Panc1 (cell line): ENCODE results near the gene LPIN3. TPM values are rescaled to one million over a fixed set of nuclear protein-coding genes. Genes with fewer than 3 reads are reported as not detected.

Experiments
- ATAC-seq: fragments of 200-7000 bp; cut with Tn5 transposase; 2 replicates; pipeline ENCODE4 v1.9.1; 2020; ENCODE audit warnings: mild to moderate bottlenecking, moderate library complexity
- BruUV-seq: library from RNA; stranded (reverse); fragments of 400-500 nt; replicated peaks from 2 replicates; lab custom pipeline; 2021; lab: Mats Ljungman, UMichigan
- CTCF ChIA-PET: fragments of 300-600 bp; sonication (Branson Sonifier 250); formaldehyde crosslinking; loops from one replicate; lab custom pipeline; 2022; ENCODE audit warnings: antibody characterized with exemption; lab: Charles Lee
- POLR2A ChIA-PET: fragments of 300-600 bp; sonication (Branson Sonifier 250); formaldehyde crosslinking; loops from one replicate; lab custom pipeline; 2022; ENCODE audit warnings: antibody characterized with exemption; lab: Charles Lee
- DNase-seq: peaks from one replicate; pipeline ENCODE4 v3.0.0-alpha.2; 2010; ENCODE audit warnings: low read depth, low spot score
- H3K27ac ChIP-seq: 2 replicates; pipeline ENCODE4 v1.5.1; 2011; ENCODE audit warnings: mild to moderate bottlenecking, low read length, inconsistent platforms
- H3K27me3 ChIP-seq: fragments of 200-500 bp; sonication (Bioruptor generic); 2 replicates; pipeline ENCODE4 v1.6.0; 2014; ENCODE audit warnings: low read length, inconsistent platforms; ENCODE audit not compliant: control insufficient read depth, insufficient read depth
- H3K36me3 ChIP-seq: fragments of 200-500 bp; sonication (Bioruptor generic); 2 replicates; pipeline ENCODE4 v1.5.1; 2014; ENCODE audit warnings: inconsistent platforms, mild to moderate bottlenecking, low read length, moderate library complexity; ENCODE audit not compliant: control insufficient read depth, insufficient read depth
- H3K4me1 ChIP-seq: 2 replicates; pipeline ENCODE4 v1.5.1; 2011; ENCODE audit warnings: inconsistent platforms, mild to moderate bottlenecking, low read length, moderate library complexity; ENCODE audit not compliant: control insufficient read depth, insufficient read depth
- H3K4me3 ChIP-seq, 2 experiments: 2 replicates each; pipeline ENCODE4 v1.5.1; 2011 to 2012; ENCODE audit warnings: low read depth in 2 of 2, low read length in 2 of 2, mild to moderate bottlenecking in 2 of 2, inconsistent platforms in 1 of 2, moderate library complexity in 1 of 2
- H3K9me3 ChIP-seq: fragments of 200-500 bp; sonication (Bioruptor generic); 2 replicates; pipeline ENCODE4 v1.5.1; 2014; ENCODE audit warnings: low read depth, mild to moderate bottlenecking, inconsistent platforms, low read length, moderate library complexity; ENCODE audit not compliant: control insufficient read depth, insufficient read depth
- POLR2AphosphoS5 ChIP-seq: IDR thresholded peaks from 2 replicates; pipeline ENCODE4 v1.6.1; 2012; ENCODE audit warnings: mild to moderate bottlenecking, low read depth, low read length, moderate library complexity
- SIN3A ChIP-seq: IDR thresholded peaks from 2 replicates; pipeline ENCODE4 v1.6.1; 2012; ENCODE audit warnings: low read depth, mild to moderate bottlenecking, low read length, moderate library complexity, borderline replicate concordance; ENCODE audit not compliant: insufficient read depth
- TCF7L2 ChIP-seq: IDR thresholded peaks from 2 replicates; pipeline ENCODE4 v1.6.1; 2011; ENCODE audit warnings: mild to moderate bottlenecking, low read depth, low read length, inconsistent platforms
- in situ Hi-C: cut with HindIII; loops from 2 replicates; pipeline ENCODE4 v1.10.0; 2016; ENCODE audit warnings: low sequenced_read_pairs, low pct_unique_long_range_greater_than_20kb
- intact Hi-C: fragments of 100-400 bp; cut with micrococcal nuclease; formaldehyde crosslinking; loops from one replicate; pipeline ENCODE4 v1.10.0; 2022; ENCODE audit not compliant: unreplicated experiment
- total RNA-seq: library from RNA; stranded (reverse); gene quantifications from one replicate; pipeline ENCODE4 v1.2.1, GENCODE V29; 2021; ENCODE audit not compliant: unreplicated experiment
- TF ChIP-seq, protein P1 (sequence below), 2 experiments: IDR thresholded peaks; 2 replicates each; pipeline ENCODE4 v1.6.1; 2011 to 2012; ENCODE audit warnings: low read depth in 2 of 2, control low read depth in 1 of 2, low read length in 1 of 2, mild to moderate bottlenecking in 1 of 2, moderate library complexity in 1 of 2; ENCODE audit not compliant: insufficient read depth in 1 of 2
- TF ChIP-seq, protein P2 (sequence below): fragments of 450-650 bp; IDR thresholded peaks from 2 replicates; pipeline ENCODE4 v1.5.1; 2017; ENCODE audit warnings: mild to moderate bottlenecking

The LPIN3 gene
- total RNA-seq, 1 experiment from 2014 or later, result 21.0 TPM

DNA sequence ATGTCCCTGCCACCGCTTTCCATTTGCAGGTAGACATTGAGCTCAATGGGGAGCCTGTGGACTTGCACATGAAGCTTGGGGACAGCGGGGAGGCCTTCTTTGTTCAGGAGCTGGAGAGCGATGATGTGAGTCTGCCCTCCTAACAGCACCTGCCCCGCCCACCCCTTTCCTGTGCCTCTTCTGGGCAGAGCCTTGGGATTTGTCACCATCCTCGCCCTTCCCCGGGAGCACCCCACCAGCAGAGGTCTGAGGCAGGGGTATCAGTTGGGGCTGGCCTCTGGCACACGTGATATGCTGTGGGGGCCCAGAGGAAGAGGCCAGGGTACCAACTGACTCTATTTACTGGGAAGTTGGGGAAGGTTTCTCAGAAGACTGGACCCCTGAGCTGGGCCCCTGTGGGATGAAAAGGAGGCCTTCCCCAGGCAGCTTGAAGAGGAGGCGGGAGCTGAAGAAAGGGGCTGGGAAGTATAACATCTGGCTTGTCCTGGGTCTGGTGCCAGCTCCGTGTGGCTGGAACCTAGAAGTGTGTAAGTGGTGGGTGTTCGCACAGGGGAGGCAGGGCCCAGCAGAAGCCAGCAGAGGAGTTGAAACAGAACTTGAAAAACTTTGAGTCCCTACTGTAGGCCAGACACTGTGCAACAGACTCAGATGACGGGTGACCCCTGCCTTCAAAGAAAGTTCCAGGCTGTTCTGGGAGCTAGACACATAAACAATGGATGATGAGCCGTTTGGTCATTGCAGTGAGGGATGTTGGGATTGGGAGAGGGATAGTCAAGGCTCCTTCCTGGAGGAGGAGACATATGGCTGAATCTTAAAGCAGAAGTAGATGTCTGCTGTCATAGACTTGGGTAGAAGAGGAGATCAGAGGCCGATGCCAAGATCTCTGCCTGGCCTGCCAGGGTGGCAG is 7.2 kb downstream of the LPIN3 start:
- H3K9me3 ChIP-seq, result no peaks in the 10 kb centered on the region
- no peaks in the 10 kb centered on the region for H3K27me3 ChIP-seq
- DNase-seq (no peak), ATAC-seq (no peak)
- BruUV-seq, result no TSS peak
- TF ChIP-seq, protein P1, sequence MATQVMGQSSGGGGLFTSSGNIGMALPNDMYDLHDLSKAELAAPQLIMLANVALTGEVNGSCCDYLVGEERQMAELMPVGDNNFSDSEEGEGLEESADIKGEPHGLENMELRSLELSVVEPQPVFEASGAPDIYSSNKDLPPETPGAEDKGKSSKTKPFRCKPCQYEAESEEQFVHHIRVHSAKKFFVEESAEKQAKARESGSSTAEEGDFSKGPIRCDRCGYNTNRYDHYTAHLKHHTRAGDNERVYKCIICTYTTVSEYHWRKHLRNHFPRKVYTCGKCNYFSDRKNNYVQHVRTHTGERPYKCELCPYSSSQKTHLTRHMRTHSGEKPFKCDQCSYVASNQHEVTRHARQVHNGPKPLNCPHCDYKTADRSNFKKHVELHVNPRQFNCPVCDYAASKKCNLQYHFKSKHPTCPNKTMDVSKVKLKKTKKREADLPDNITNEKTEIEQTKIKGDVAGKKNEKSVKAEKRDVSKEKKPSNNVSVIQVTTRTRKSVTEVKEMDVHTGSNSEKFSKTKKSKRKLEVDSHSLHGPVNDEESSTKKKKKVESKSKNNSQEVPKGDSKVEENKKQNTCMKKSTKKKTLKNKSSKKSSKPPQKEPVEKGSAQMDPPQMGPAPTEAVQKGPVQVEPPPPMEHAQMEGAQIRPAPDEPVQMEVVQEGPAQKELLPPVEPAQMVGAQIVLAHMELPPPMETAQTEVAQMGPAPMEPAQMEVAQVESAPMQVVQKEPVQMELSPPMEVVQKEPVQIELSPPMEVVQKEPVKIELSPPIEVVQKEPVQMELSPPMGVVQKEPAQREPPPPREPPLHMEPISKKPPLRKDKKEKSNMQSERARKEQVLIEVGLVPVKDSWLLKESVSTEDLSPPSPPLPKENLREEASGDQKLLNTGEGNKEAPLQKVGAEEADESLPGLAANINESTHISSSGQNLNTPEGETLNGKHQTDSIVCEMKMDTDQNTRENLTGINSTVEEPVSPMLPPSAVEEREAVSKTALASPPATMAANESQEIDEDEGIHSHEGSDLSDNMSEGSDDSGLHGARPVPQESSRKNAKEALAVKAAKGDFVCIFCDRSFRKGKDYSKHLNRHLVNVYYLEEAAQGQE (IDR thresholded peaks at IDR 0.05; ENCODE audit: insufficient read depth in 1 of 2, low read depth in 2 of 2, low read length in 1 of 2), result no peak
- no peak for TF ChIP-seq TCF7L2
- TF ChIP-seq POLR2AphosphoS5, result no peak
- TF ChIP-seq, protein P2, sequence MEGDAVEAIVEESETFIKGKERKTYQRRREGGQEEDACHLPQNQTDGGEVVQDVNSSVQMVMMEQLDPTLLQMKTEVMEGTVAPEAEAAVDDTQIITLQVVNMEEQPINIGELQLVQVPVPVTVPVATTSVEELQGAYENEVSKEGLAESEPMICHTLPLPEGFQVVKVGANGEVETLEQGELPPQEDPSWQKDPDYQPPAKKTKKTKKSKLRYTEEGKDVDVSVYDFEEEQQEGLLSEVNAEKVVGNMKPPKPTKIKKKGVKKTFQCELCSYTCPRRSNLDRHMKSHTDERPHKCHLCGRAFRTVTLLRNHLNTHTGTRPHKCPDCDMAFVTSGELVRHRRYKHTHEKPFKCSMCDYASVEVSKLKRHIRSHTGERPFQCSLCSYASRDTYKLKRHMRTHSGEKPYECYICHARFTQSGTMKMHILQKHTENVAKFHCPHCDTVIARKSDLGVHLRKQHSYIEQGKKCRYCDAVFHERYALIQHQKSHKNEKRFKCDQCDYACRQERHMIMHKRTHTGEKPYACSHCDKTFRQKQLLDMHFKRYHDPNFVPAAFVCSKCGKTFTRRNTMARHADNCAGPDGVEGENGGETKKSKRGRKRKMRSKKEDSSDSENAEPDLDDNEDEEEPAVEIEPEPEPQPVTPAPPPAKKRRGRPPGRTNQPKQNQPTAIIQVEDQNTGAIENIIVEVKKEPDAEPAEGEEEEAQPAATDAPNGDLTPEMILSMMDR, result no peak
- TF ChIP-seq SIN3A, result no peak
- no peak overlapping the region for H3K27ac ChIP-seq
- no peak overlapping the region for H3K4me3 ChIP-seq
- in situ Hi-C loops (no loop called here), intact Hi-C loops (no loop called here)
- ChIA-PET CTCF (no interaction called here), POLR2A (no interaction called here)
- no peaks in the 10 kb centered on the region for H3K4me1 ChIP-seq
- H3K36me3 ChIP-seq, result no peaks in the 10 kb centered on the region

DNA sequence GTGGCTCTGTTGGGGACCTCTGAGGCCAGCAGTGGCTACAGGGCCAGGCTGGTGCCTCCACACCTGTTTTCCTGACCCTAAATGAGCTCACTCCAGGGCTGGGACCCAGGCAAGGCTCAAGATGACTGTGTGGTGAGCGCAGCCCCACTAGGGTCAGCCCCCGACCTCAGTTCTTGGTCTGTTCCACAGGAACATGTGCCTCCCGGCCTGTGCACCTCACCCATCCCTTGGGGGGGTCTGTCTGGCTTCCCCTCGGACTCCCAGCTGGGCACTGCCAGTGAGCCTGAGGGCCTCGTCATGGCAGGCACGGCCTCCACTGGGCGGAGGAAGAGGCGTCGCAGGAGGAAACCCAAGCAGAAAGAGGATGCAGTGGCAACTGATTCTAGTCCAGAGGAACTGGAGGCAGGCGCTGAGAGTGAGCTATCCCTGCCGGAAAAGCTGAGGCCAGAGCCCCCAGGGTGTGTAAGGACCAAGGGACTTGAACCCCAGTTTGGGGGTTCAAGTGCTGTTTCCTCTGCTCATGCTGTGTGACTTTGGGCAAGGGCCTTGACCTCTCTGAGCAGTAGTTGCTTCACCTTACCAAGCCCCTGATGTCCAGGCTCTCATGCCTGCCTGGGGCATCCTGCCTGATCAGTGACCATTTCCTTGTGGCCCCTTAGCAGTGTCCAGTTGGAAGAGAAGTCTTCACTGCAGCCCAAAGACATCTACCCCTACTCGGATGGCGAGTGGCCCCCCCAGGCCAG is 8.0 kb downstream of the LPIN3 start:
- Histone ChIP-seq H3K4me3 (no peak overlapping the region), H3K9me3 (no peaks in the 10 kb centered on the region), H3K27ac (no peak overlapping the region), H3K36me3 (no peaks in the 10 kb centered on the region), H3K27me3 (no peaks in the 10 kb centered on the region), H3K4me1 (no peaks in the 10 kb centered on the region)
- ATAC-seq (no peak), DNase-seq (no peak)
- CTCF ChIA-PET, result no interaction called here
- in situ Hi-C loops, result no loop called here
- TF ChIP-seq TCF7L2, result no peak
- no peak for TF ChIP-seq POLR2AphosphoS5
- no peak for TF ChIP-seq SIN3A
- TF ChIP-seq, protein P1 (IDR thresholded peaks at IDR 0.05; ENCODE audit: insufficient read depth in 1 of 2, low read depth in 2 of 2, low read length in 1 of 2), result no peak
- TF ChIP-seq, protein P2, result no peak
- BruUV-seq, result no TSS peak
- intact Hi-C loops, result no loop called here
- POLR2A ChIA-PET, result no interaction called here
